Stromal cell of bone marrow (primary cell): Measurements from ENCODE around the gene PSMB8.
"Not testable (repeated sequence)": the region's sequence is repeated elsewhere in the genome, so short reads cannot be mapped to it uniquely, and the experiment has no call there.

Source experiments
- DNase-seq: peaks from one replicate; pipeline ENCODE4 v3.0.0-alpha.2; 2012; ENCODE audit warnings: low read depth

PSMB8 gene

GRCh38 chr6:32843979-32844838, at the start of gene PSMB8:
PSMB8 (minus strand) TSS chr6:32844047; CDS start chr6:32843996, 51 bp downstream.
- peak; percentile 90 for DNase-seq

DNA sequence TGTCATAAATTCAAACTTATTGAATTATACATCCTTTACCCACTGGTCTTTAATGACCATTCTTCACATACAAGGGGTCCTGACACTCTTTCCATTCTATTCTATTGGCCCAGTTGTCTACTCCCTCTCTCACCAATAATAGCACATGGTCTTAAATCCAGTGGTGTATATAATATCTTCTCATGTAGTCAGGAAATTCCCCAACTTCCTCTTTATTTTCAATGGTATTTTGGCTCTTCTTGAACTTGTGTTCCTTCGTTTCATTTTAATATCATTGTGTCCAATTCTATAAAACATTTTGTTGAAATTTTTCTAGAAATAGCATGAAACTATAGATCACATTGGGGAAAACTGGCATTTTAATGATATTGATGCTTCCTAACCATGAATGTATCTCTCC, 47.0 kb upstream of the PSMB8 start:
- DNase-seq = no peak

DNA sequence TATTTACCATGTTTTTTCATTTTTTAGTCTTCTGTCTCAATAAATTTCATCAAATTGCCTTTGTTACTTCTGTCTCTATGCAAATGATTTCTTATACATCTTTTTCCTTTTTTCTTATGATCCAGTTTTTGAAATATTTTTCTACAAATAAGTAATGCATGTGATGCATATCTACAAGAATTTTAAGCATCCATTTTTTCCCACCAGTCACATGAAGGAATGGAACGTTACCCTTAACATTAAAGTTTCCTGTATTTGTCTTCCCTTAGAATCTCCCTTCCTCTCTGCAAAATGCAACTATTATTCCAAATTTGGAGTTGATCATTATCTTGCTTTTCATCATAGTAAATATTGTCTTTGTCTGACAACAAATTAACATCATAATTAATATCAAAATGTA, 45.7 kb upstream of the PSMB8 start:
- no peak for DNase-seq

DNA sequence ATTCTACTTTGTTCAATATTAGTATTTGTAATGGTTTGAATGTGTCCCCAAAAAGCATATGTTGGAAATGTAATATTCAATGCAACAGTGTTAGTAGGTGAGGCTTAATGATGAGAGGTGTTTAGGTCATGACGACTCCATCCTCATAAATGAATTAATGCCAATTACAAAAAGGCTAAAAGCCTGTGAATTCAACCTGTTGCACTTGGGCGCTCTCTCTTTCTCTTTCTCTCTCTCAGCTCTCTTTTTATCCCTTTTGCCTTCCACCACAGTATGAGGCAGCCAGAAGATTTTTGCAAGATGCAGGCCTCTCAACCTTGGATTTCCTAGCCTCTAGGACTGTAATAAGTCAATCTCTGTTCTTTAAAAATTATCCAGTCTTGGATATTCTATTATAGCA, 44.7 kb upstream of the PSMB8 start:
- DNase-seq = no peak

DNA sequence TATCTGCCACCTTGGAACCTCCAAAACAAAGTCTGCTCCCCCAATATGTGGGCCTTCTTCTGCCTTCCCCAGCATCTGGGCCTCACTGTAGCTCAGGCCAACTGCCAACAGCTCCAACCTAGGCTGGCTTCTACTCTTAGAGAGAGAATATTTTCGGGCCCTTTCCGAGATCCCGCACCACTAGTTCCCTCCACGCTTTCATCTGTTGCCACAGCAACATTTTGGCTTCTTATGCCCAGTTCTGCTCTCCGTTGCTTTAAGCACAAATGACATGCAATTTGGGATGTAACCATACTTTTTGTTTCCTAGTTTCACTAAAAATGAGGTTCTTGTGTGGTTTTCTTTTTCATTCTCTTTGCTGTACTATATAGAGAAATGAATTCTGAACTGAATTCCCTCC, 43.8 kb upstream of the PSMB8 start:
- no peak for DNase-seq

GRCh38 chr6:32886681-32887383, 43.0 kb upstream of the PSMB8 start:
- peak; percentile 80 for DNase-seq

DNA sequence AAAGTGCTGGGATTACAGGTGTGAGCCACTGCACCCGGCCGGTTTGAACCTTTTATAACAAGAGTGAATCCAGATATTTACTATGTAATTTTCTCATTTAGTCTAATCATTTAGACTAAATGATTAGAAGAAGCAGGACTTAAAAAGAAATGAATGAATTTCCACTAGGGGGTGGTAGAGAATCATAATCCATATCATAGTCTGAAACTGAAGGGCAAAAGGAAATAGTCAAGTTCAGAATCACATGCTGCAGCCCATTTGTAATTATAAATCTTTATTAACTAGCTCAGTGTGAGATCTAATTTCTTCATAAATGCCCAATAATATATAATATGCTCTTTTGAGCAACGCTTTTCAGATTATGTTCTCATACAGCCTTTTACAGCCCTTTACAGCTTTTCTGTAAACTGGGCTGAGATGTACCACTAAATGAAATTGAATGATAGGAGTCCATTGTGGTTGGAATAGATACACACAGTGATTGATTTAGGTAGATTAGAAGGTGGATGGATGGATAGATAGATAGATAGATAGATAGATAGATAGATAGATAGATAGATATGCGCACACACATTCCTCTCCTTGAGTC, 41.9 kb upstream of the PSMB8 start:
- DNase-seq = peak; percentile 68

DNA sequence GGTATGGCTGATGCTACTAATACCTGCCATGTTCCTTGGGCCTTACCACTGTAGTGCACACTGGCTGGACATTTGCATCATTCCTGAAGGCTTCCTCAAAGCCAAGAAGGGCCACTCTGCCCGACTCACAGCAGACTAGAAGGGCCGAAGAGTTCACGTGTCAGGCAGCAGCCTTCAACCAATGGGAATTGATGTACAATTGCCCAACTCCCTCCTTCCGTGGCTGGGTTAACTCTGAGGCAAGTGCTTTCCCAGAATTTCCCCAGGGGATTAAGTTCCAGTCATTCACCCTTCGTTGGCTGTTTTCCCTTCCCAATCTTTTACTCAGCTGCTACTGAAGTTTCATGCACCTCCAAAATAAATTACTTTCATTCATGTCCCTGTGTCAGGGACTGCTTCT, 39.9 kb upstream of the PSMB8 start:
- DNase-seq = peak; percentile 92

- DNase-seq = peak; percentile 88
Observed at GRCh38 chr6:32882879-32883250, 39.0 kb upstream of the PSMB8 start.

DNA sequence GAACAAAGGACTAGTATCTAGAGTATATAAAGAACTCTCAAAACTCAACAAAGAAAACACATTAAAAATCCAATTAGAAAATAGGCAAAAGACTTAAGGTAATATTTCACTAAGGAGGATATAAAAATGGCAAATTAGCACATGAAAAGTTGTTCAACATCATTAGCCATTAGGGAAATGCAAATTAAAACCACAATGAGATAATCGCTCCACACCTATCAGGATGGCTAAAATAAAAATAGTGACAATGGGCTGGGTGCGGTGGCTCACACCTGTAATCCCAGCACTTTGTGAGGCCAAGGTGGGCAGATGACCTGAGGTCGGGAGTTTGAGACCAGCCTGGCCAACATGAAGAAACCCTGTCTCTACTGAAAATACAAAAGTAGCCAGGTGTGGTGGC, 37.1 kb upstream of the PSMB8 start:
- not testable (repeated sequence) for DNase-seq

- DNase-seq = no peak
Observed at GRCh38 chr6:32879691-32880090, 35.8 kb upstream of the PSMB8 start.

GRCh38 chr6:32876603-32877002, 32.8 kb upstream of the PSMB8 start:
- no peak for DNase-seq

GRCh38 chr6:32873947-32874346, 30.1 kb upstream of the PSMB8 start:
- DNase-seq = not testable (repeated sequence)

DNA sequence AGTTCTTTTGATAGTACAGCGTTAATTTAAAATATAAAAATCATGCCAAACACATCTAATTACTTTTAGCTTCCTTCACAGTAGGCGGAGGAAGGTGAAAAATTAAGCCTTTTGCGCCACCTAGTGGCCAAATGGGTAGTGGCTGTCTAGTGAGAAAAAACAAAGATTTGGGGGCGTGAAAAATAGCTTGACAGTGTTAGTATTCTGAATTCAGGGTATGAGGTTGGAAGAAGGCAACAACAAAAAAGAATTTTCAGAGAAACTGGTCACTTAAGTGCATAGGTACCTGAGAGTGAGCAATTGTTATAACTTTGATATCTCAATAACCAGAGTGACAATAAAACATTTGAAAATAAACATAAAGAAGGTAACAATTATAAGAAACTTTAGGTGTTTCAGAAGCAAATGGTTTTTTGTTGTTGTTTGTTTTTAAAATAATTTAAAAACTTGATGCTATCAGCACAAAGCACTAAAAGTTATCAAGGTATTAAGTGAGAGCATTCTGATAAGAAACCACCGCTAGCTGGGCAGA, 24.5 kb upstream of the PSMB8 start:
- DNase-seq = peak; percentile 54

DNA sequence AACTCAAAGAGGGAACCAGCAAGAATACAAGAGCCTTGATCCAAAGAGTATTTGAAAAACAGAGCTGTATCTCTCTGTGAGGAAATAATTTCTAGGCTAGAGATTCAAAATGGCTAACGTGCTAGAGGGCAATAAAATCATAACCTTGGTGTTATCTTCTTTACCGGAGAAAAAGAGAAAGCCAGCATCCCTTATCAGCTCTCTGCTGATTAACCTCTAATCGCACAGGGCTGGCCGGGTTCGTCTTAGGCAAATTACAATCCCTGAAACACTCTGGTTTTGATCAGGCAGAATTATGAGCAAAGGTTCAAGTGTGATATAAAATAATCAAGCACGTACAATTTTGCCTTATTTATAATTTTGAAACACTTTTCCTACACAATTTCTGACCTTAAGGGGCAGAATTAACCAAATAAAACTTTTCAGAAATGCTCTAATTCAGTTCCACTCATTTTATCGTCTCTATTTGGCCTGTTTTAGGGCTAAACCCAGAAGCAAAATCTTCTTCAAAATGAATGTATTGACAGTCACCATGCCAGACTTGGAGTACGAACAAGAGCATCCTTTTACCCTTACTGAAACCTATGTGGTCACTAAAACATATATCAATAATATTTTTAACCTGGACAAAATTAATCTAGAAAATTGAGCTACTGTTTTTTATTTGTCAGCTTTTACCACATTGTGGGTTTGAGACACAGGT, 23.9 kb upstream of the PSMB8 start:
- no peak for DNase-seq

- no peak for DNase-seq
Observed at GRCh38 chr6:32867022-32867477, 23.2 kb upstream of the PSMB8 start.

- DNase-seq = no peak
Observed at GRCh38 chr6:32865724-32866443, 22.0 kb upstream of the PSMB8 start.

DNA sequence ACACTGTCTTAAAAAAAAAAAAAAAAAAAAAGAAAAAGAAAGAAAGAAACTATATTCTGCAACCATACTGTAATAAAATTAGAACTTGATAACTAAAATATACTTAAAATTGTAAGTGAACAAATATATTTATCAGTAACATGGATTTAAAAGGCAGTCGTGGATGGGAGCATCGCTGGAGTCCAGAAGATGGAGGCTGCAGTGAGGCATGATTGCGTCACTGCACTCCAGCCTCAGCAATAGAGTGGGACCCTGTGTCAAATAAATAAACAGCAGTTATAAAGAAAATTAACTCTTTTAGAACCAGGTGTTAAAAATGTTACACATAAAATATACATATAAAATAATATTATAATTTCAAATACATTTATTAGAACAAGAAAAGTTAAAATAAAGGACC, 18.9 kb upstream of the PSMB8 start:
- DNase-seq = no peak

DNA sequence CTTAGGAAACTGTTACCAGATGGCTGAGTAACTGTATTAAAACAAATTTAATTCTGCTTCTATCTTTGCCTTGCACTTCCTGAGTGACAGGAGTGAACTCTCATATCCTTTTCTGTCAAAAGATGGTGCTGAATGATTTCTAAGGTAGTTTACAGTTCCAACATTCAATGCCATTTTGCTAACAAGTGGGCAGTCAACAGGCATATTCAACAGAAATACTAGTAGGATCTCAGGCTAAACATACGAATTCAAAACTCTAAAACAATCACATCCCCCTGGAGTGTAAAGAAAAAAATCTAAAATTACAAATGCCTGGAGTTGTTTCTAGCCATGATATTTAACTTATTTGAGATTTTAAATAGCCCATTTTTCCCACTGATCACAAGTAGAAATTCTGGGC, 16.8 kb upstream of the PSMB8 start:
- DNase-seq = no peak

DNA sequence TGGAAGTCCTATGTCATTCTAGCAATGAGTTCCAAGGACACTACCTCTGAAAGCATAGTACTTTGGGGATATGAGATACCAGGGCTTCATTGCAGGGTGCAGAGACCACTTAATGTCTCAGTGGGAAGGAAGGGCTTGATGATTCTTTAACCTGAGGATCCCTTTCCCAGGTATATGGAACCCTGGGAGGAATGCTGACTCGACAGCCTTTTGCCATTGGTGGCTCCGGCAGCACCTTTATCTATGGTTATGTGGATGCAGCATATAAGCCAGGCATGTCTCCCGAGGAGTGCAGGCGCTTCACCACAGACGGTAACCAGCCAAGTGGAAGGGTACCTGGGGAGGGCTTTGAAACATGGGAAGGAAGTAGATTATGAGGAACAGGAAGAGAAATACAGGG, 14.3 kb upstream of the PSMB8 start:
- DNase-seq = no peak

GRCh38 chr6:32857156-32857891, 13.5 kb upstream of the PSMB8 start:
- no peak for DNase-seq
